ENCODE results near the gene SUFU. TPM values are rescaled to one million over a fixed set of nuclear protein-coding genes. Genes with fewer than 3 reads are reported as not detected.

The SUFU gene
- total RNA-seq, 1 experiment from 2014 or later: 2.7 TPM

- no peak for DNase-seq
- CTCF ChIA-PET: no interaction called here
- Histone ChIP-seq H3F3A (ENCODE audit: low read length, unreplicated experiment) (no peaks in the 10 kb centered on the region), H3K36me3 (ENCODE audit: low read depth, low read length) (no peaks in the 10 kb centered on the region), H2AFZ (ENCODE audit: low read length) (no peak overlapping the region), H3K79me2 (ENCODE audit: low read length) (no peaks in the 10 kb centered on the region), H3K9me3 (ENCODE audit: low read length) (no peaks in the 10 kb centered on the region), H3K9me2 (replicated peaks; ENCODE audit: low read length) (no peaks in the 10 kb centered on the region), H3K9ac (ENCODE audit: low read length) (no peak overlapping the region), H3K4me1 (ENCODE audit: insufficient read depth, low read length) (peaks cover 3% of the 10 kb centered on the region; the same call in 1 of the 2 replicates), H3K4me2 (ENCODE audit: low read length) (no peak overlapping the region), H3K27me3 (ENCODE audit: low read length) (no peaks in the 10 kb centered on the region), H4K20me1 (ENCODE audit: low read length) (no peaks in the 10 kb centered on the region), H3K27ac (ENCODE audit: low read length) (no peak overlapping the region), H3K4me3 (ENCODE audit: low read length) (no peak overlapping the region)
- no TSS peak for BruUV-seq (replicated peaks)
- POLR2A ChIA-PET (ENCODE audit: unreplicated experiment): interaction anchor here (0.6 kb wide), 1 partner anchor 10 kb away, joined by 3 read pairs; no protein-coding TSS in a partner anchor
- intact Hi-C loops (cut with micrococcal nuclease): loop anchor here (5.0 kb wide), 1 partner anchor 35 kb away; the partner anchor contains the start of genes ARL3 and SFXN2
- no peak for ATAC-seq
- no peak for TF ChIP-seq EZH2phosphoT487 (IDR thresholded peaks at IDR 0.05; ENCODE audit: borderline replicate concordance, low read length)
- TF ChIP-seq EZH2 (IDR thresholded peaks at IDR 0.05; ENCODE audit: low read length, unreplicated experiment): no peak
- TF ChIP-seq CTCF (conservative IDR thresholded peaks at IDR 0.05; ENCODE audit: low read depth, low read length): no peak
These were observed 173.7 kb downstream of the SUFU start for GRCh38 chr10:102677331-102678067.

GRCh38 chr10:102678068-102678400, 174.3 kb downstream of the SUFU start:
- ChIA-PET CTCF (no interaction called here), POLR2A (ENCODE audit: unreplicated experiment) (no interaction called here)
- Histone ChIP-seq H3K9me3 (ENCODE audit: low read length) (no peaks in the 10 kb centered on the region), H3K4me3 (ENCODE audit: low read length) (no peak overlapping the region), H3K9me2 (replicated peaks; ENCODE audit: low read length) (no peaks in the 10 kb centered on the region), H3K9ac (ENCODE audit: low read length) (no peak overlapping the region), H3K36me3 (ENCODE audit: low read depth, low read length) (no peaks in the 10 kb centered on the region), H3K27me3 (ENCODE audit: low read length) (no peaks in the 10 kb centered on the region), H3K4me1 (ENCODE audit: insufficient read depth, low read length) (peaks cover 3% of the 10 kb centered on the region; the same call in 1 of the 2 replicates), H2AFZ (ENCODE audit: low read length) (no peak overlapping the region), H3K4me2 (ENCODE audit: low read length) (no peak overlapping the region), H3K79me2 (ENCODE audit: low read length) (no peaks in the 10 kb centered on the region), H3K27ac (ENCODE audit: low read length) (no peak overlapping the region), H3F3A (ENCODE audit: low read length, unreplicated experiment) (no peaks in the 10 kb centered on the region), H4K20me1 (ENCODE audit: low read length) (no peaks in the 10 kb centered on the region)
- ATAC-seq (no peak), DNase-seq (no peak)
- BruUV-seq (replicated peaks): no TSS peak
- intact Hi-C loops (cut with micrococcal nuclease): loop anchor here (5.0 kb wide), 1 partner anchor 34 kb away; the partner anchor contains the start of genes ARL3 and SFXN2
- no peak for TF ChIP-seq EZH2 (IDR thresholded peaks at IDR 0.05; ENCODE audit: low read length, unreplicated experiment)
- no peak for TF ChIP-seq CTCF (conservative IDR thresholded peaks at IDR 0.05; ENCODE audit: low read depth, low read length)

GRCh38 chr10:102678842-102679289, 175.1 kb downstream of the SUFU start:
- no TSS peak for BruUV-seq (replicated peaks)
- H3K9me2 ChIP-seq (replicated peaks; ENCODE audit: low read length): no peaks in the 10 kb centered on the region
- ChIA-PET CTCF (no interaction called here), POLR2A (ENCODE audit: unreplicated experiment) (interaction anchor here (0.5 kb wide), 1 partner anchor 356 kb away, joined by 5 read pairs; no protein-coding TSS in a partner anchor)
- no peaks in the 10 kb centered on the region for H3K9me3 ChIP-seq (ENCODE audit: low read length)
- H3K4me1 ChIP-seq (ENCODE audit: insufficient read depth, low read length): peaks cover 3% of the 10 kb centered on the region; the same call in 1 of the 2 replicates
- H3K4me2 ChIP-seq (ENCODE audit: low read length): no peak overlapping the region
- intact Hi-C loops (cut with micrococcal nuclease): loop anchor here (5.0 kb wide), 1 partner anchor 33 kb away; the partner anchor contains the start of genes ARL3 and SFXN2
- peak; percentile 42 for DNase-seq
- peak; percentile 84 for ATAC-seq
- H3K36me3 ChIP-seq (ENCODE audit: low read depth, low read length): no peaks in the 10 kb centered on the region
- no peak overlapping the region for H3K9ac ChIP-seq (ENCODE audit: low read length)
- TF ChIP-seq EZH2phosphoT487 (IDR thresholded peaks at IDR 0.05; ENCODE audit: borderline replicate concordance, low read length): no peak
- peak; percentile 72 for TF ChIP-seq CTCF (conservative IDR thresholded peaks at IDR 0.05; ENCODE audit: low read depth, low read length)
- TF ChIP-seq EZH2 (IDR thresholded peaks at IDR 0.05; ENCODE audit: low read length, unreplicated experiment): no peak
- no peaks in the 10 kb centered on the region for H3K27me3 ChIP-seq (ENCODE audit: low read length)
- H3K27ac ChIP-seq (ENCODE audit: low read length): no peak overlapping the region
- H4K20me1 ChIP-seq (ENCODE audit: low read length): no peaks in the 10 kb centered on the region
- no peak overlapping the region for H2AFZ ChIP-seq (ENCODE audit: low read length)
- H3K4me3 ChIP-seq (ENCODE audit: low read length): no peak overlapping the region
- H3K79me2 ChIP-seq (ENCODE audit: low read length): no peaks in the 10 kb centered on the region
- H3F3A ChIP-seq (ENCODE audit: low read length, unreplicated experiment): no peaks in the 10 kb centered on the region
